ENCODE data around the gene IL22RA1. TPM values are rescaled to one million over a fixed set of nuclear protein-coding genes. Genes with fewer than 3 reads are reported as not detected.

Gene IL22RA1
- total RNA-seq, 1 donor from 2014 or later: not detected

- DNase-seq (ENCODE audit: extremely low read depth, low read depth, low spot score): no peak
These were observed 61.8 kb downstream of the IL22RA1 start for GRCh38 chr1:24081190-24081589.

- DNase-seq (ENCODE audit: extremely low read depth, low read depth, low spot score): no peak
These were observed 62.8 kb downstream of the IL22RA1 start for GRCh38 chr1:24080131-24080530.

GRCh38 chr1:24077278-24077978 lies 65.5 kb downstream of the IL22RA1 start:
- DNase-seq (ENCODE audit: extremely low read depth, low read depth, low spot score): no peak

DNA sequence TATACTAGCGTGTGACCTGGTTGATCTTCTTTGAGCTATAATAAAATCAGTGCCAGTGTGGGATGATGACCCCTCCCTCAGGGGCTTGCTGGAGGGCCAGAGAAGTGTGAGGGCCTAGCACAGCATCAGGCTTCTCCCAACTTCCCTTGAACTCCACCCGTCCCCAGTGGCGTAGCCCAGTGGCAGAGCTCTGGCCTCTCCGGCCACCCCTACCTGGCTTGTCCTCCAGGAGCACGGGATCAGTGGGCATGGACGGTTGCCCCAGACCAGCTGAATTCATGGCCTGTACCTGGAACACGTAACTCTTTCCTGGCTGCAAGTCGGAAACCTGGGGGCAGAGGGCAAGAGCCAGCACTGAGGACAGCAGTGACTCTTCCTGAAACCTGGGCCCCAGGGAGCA lies 67.0 kb downstream of the IL22RA1 start:
- DNase-seq (ENCODE audit: extremely low read depth, low read depth, low spot score): no peak

DNA sequence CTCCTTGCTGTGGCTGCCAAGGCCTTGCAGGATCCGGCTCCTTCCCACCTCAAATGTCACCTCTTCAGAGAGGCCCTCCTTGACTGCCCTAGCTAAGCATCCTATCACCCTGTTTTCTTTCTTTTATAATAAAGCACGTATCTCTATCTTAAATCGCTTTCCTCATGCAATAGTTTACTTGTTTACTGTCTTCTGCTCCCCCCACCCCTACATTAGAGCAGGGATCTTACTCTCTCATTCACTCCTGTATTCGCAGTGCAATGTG lies 67.4 kb downstream of the IL22RA1 start:
- DNase-seq (ENCODE audit: extremely low read depth, low read depth, low spot score): no peak

DNA sequence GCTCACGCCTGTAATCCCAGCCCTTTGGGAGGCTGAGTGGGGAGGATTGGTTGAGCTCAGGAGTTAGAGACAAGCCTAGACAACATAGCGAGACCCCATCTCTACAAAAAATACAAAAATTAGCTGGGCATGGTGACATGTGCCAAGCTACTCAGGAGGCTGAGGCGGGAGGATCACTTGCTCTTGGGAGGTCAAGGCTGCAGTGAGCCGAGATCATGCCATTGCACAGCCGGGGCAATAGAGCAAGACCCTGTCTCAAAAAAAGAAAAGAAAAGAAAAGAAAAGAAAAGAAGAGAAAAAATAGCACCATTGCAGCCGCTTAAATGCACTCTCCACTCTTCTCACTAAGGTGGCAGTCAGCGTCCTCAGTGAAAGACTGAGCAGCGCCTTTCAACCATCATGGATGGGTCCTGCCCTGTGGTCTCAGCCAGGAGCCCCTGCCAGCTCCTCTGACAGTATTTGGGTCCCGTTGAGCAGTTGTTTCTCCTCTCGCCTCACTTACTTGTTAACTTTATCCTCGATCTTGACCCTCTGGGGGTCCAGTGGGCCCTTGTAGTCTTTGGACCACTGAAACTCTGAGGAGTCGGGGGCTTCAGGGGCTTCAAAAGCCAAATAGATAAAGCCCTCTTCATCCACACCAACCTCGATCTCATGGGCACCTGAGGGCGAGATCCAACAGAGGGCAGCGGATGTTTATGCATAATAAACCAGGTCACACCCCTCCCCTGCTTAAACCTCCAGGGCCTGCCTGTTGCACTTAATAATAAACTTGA lies 67.9 kb downstream of the IL22RA1 start:
- no peak for DNase-seq (ENCODE audit: extremely low read depth, low read depth, low spot score)

- no peak for DNase-seq (ENCODE audit: extremely low read depth, low read depth, low spot score)
These were observed 68.7 kb downstream of the IL22RA1 start for GRCh38 chr1:24074196-24074595.

GRCh38 chr1:24071941-24072340 lies 71.0 kb downstream of the IL22RA1 start:
- DNase-seq (ENCODE audit: extremely low read depth, low read depth, low spot score): no peak

- peak; percentile 45 for DNase-seq (ENCODE audit: extremely low read depth, low read depth, low spot score)
These were observed 72.0 kb downstream of the IL22RA1 start for GRCh38 chr1:24070821-24071393.

GRCh38 chr1:24069817-24070216 lies 73.1 kb downstream of the IL22RA1 start:
- DNase-seq (ENCODE audit: extremely low read depth, low read depth, low spot score): no peak

Other genes with a start within 250 kb of the IL22RA1 start
- gene CNR2, start 229.8 kb downstream of the IL22RA1 start, total RNA-seq: not detected in 2 replicates
- gene PNRC2, start 183.3 kb downstream of the IL22RA1 start, total RNA-seq: 61.1 and 68.1 TPM in 2 replicates
- gene SRSF10, start 162.8 kb downstream of the IL22RA1 start, total RNA-seq: 72.3 and 76.3 TPM in 2 replicates
- gene MYOM3, start 31.0 kb downstream of the IL22RA1 start, total RNA-seq: 0.15 and 0.23 TPM in 2 replicates
- 0.39 and 0.41 TPM in 2 replicates for gene IFNLR1, start 44.1 kb upstream of the IL22RA1 start, total RNA-seq
- 0.63 TPM in 1 of 2 replicates, not detected in the other for gene GRHL3, start 176.2 kb upstream of the IL22RA1 start, total RNA-seq